Measurements from ENCODE around the gene TUBB4B.
A peak's percentile ranks its signal among the peaks of the same experiment; 100 is the strongest.

Gene TUBB4B

GRCh38 chr9:137226338-137227053, 14.6 kb upstream of the TUBB4B start:
- DNase-seq (ENCODE audit: extremely low read depth, low read depth) = no peak
- no peak overlapping the region for H3K4me3 ChIP-seq (replicated peaks; ENCODE audit: low read depth, low read length)
- TF ChIP-seq CTCF (IDR thresholded peaks at IDR 0.05; ENCODE audit: low read depth, low read length, missing control alignments) = no peak

DNA sequence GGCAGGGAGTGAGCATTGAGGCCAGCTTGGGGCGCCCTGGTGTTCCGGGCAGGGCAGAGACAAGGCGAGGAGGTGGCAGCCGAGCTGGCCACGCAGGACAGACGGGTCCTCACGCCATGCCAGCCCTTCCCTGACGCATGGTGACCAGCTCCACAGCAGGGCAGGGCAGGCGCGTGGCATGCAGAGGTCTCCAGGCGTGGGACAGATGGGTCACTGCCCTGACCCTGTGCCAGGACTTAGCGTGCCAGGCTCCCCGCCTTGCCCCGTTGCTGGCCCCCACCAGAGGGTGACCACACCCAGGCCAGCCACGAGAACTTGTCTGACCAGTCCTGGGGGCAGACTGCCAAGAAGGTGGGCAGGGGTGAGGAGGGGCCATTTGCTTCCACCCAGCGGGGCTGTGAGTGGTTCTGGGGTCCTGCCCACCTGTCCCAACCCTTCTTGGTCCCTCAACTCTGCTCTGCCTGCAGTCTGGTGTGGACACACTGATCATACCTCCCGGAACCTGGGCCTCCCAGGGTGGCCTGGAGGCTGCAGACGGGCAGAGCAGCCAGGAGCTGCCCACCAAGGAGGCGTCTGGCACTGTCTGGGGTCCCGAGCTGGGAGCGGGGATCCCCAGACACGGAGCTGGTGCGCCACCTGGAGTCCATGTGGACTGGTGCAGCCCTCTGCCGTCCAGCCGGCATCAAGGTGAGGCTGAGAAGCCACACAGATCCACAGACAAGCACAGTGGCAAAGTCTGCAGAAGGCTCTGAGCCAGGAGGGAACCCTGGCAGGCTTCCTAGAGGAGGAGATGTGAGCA, 13.8 kb upstream of the TUBB4B start, which contains the start of gene RNF224:
RNF224 (plus strand) TSS at position 449 of the 799 bp plus-strand sequence. CDS start 834 bp downstream, outside the sequence.
- no peak within 1 kb of the TSS for H3K4me3 ChIP-seq (replicated peaks; ENCODE audit: low read depth, low read length)
- TF ChIP-seq CTCF (IDR thresholded peaks at IDR 0.05; ENCODE audit: low read depth, low read length, missing control alignments) = peak; percentile 87
- peak; percentile 38 for DNase-seq (ENCODE audit: extremely low read depth, low read depth)

GRCh38 chr9:137227853-137228505, 13.1 kb upstream of the TUBB4B start:
- DNase-seq (ENCODE audit: extremely low read depth, low read depth) = no peak
- no peak for TF ChIP-seq CTCF (IDR thresholded peaks at IDR 0.05; ENCODE audit: low read depth, low read length, missing control alignments)
- H3K4me3 ChIP-seq (replicated peaks; ENCODE audit: low read depth, low read length) = no peak overlapping the region

DNA sequence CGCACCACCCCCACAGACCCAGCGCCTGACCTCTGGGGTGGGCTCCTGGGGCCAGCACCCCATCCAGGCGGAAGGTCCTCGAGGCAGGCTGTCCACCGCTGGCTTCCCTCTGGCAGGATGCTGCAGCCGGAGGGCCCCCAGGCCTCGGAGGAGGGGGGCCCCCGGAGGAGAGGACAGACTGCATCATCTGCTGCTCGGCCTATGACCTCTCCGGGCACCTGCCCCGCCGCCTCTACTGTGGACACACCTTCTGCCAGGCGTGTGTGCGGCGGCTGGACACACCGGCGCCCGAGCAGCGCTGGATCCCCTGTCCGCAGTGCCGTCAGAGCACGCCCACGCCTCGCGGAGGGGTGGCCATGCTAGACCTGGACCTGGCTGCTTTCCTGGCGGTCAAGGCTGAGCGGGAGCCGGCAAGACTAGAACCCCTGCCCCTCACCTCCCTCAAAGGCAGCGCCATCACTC, 12.6 kb upstream of the TUBB4B start:
- TF ChIP-seq CTCF (IDR thresholded peaks at IDR 0.05; ENCODE audit: low read depth, low read length, missing control alignments) = no peak
- H3K4me3 ChIP-seq (replicated peaks; ENCODE audit: low read depth, low read length) = no peak overlapping the region
- DNase-seq (ENCODE audit: extremely low read depth, low read depth) = no peak

DNA sequence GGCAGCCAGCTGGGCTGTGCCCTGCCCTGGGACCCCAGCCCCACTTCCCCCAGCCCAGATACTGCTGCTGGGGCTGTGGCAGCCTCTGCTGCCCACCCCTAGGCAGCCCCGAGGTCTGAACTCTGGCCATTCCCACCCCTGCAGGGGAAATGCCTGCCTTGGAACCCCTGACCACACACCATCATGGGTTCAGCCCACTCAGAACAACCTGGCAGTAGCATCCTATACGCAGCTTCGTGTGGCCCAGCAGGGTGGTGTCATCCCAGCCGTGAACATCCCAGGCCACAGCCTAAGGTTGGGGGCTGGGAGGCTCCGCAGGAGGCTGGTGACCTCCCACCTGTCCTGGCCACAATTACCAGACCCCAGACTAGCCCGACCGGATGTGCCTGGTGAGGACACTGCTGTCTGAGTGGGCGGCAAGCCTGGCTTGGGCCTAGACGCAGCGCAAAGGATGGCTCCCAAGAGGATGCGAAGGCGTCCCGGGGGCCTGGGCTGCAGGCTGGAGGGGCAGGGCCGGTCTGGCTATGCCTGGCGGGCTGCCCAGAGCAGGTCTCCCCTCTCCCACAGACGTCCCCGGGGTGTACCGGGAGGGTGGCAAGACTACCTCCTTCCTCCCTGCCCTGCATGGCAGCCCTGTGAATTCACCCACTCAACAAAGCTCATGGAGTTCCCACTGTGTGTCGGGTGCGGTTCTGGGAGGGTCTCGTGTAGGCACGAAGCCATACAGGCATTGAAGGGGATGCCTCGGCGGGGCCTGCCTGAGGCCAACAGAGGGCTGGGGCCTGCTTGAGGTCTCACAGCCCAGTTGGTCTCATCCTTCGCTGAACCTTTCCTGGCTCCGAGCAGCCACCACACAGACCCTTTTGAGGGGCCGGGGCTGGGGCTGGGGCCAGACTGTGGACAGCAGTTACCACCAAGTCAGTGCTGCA, 11.9 kb upstream of the TUBB4B start:
- no peak overlapping the region for H3K4me3 ChIP-seq (replicated peaks; ENCODE audit: low read depth, low read length)
- no peak for TF ChIP-seq CTCF (IDR thresholded peaks at IDR 0.05; ENCODE audit: low read depth, low read length, missing control alignments)
- no peak for DNase-seq (ENCODE audit: extremely low read depth, low read depth)

Data from HFF-Myc (cell line).